Measurements from ENCODE around the gene KLHL17.

- TF ChIP-seq CTCF (IDR thresholded peaks at IDR 0.05; ENCODE audit: low read length) (no peak), EZH2phosphoT487 (IDR thresholded peaks at IDR 0.05; ENCODE audit: low read length) (no peak), EZH2 (optimal IDR thresholded peaks at IDR 0.05; ENCODE audit: low read depth, low read length) (no peak)
Observed at GRCh38 chr1:972726-973458, 12.5 kb downstream of the KLHL17 start.
